K562 (cell line): Measurements from ENCODE around the gene CEL. TPM values are rescaled to one million over a fixed set of nuclear protein-coding genes. Genes with fewer than 3 reads are reported as not detected.

Experiments
- CHD4 ChIP-seq: fragments of 200-600 bp; sonication (generic); IDR thresholded peaks from 3 replicates; pipeline ENCODE4 v1.6.1; 2012; ENCODE audit warnings: low read depth, mild to moderate bottlenecking, mixed read lengths, low read length, inconsistent platforms; ENCODE audit not compliant: insufficient read depth, insufficient replicate concordance, poor library complexity, severe bottlenecking
- DIDO1 ChIP-seq: fragments of 450-650 bp; IDR thresholded peaks from 2 replicates; pipeline ENCODE4 v1.6.1; 2016; ENCODE audit warnings: low read depth, missing biosample characterization, missing genetic modification characterization
- ETS2 ChIP-seq: IDR thresholded peaks from 2 replicates; pipeline ENCODE4 v1.6.1; 2016; ENCODE audit warnings: borderline replicate concordance, missing genetic modification characterization, mild to moderate bottlenecking, moderate library complexity, missing compliant biosample characterization; ENCODE audit not compliant: poor library complexity, severe bottlenecking
- ETV5 ChIP-seq: sonication (generic); formaldehyde crosslinking; IDR thresholded peaks from 2 replicates; pipeline ENCODE4 v1.4.0; 2020; ENCODE audit warnings: low read depth, mild to moderate bottlenecking, missing genetic modification reagents
- ILK ChIP-seq: fragments of 450-650 bp; IDR thresholded peaks from 2 replicates; pipeline ENCODE4 v1.6.1; 2016; ENCODE audit warnings: missing genetic modification characterization, low read depth, mild to moderate bottlenecking, missing compliant biosample characterization, moderate library complexity, borderline replicate concordance
- RB1 ChIP-seq: fragments of 450-650 bp; IDR thresholded peaks from 2 replicates; pipeline ENCODE4 v1.6.1; 2017; ENCODE audit warnings: low read depth, mild to moderate bottlenecking
- SLC30A9 ChIP-seq: fragments of 250-450 bp; sonication (Bioruptor Pico); IDR thresholded peaks from 2 replicates; pipeline ENCODE4 v1.8.0; 2022; ENCODE audit warnings: mild to moderate bottlenecking, moderate library complexity
- SMARCB1 ChIP-seq: IDR thresholded peaks from 2 replicates; pipeline ENCODE4 v1.6.1; 2011; ENCODE audit warnings: improper control_type of control experiment, low read depth; ENCODE audit not compliant: insufficient read length
- STAT5A ChIP-seq: IDR thresholded peaks from 2 replicates; pipeline ENCODE4 v1.6.1; 2012; ENCODE audit warnings: low read length, inconsistent platforms, borderline replicate concordance
- TAF1 ChIP-seq: IDR thresholded peaks from 2 replicates; pipeline ENCODE4 v1.6.1; 2011; ENCODE audit warnings: mild to moderate bottlenecking, low read length, moderate library complexity; ENCODE audit not compliant: insufficient read depth, control insufficient read depth, severe bottlenecking; ENCODE audit errors: extremely low read depth
- TBL1XR1 ChIP-seq, 2 experiments: IDR thresholded peaks; 2 replicates each; pipeline ENCODE4 v1.6.1; 2012; ENCODE audit warnings: improper control_type of control experiment in 2 of 2, low read length in 2 of 2, mild to moderate bottlenecking in 1 of 2
- ZKSCAN1 ChIP-seq: fragments of 150-350 bp; IDR thresholded peaks from 2 replicates; pipeline ENCODE4 v1.6.1; 2016; ENCODE audit warnings: low read depth, low read length
- ZNF551 ChIP-seq: fragments of 250-450 bp; sonication (Bioruptor Pico); IDR thresholded peaks from 2 replicates; pipeline ENCODE4 v1.5.0; 2021; ENCODE audit warnings: mild to moderate bottlenecking, moderate library complexity
- ZNF76 ChIP-seq: fragments of 250-450 bp; sonication (Bioruptor Pico); IDR thresholded peaks from 2 replicates; pipeline ENCODE4 v1.4.0; 2020; ENCODE audit warnings: mild to moderate bottlenecking, moderate library complexity, borderline replicate concordance
- ZSCAN29 ChIP-seq: fragments of 450-650 bp; IDR thresholded peaks from 2 replicates; pipeline ENCODE4 v1.6.1; 2017
- polyA plus RNA-seq, 8 experiments: library from polyadenylated mRNA; depleted of rRNA in 4 of 8; stranded (reverse) in 5 of 8; unstranded in 3 of 8; fragments of >200 nt; fragmentation: Nextera tagmentation in 2 of 8; fragmentation: Illumina TruSeq in 1 of 8; extraction: Ambion mirVana in 2 of 8; extraction: Trizol in 1 of 8; gene quantifications; 2 replicates each; pipeline versions ENCODE4 v1.2.1 to v1.2.3, GENCODE V29; 2011 to 2014; ENCODE audit warnings: inconsistent platforms in 1 of 8, missing spikeins in 1 of 8
- total RNA-seq, 7 experiments: library from RNA; depleted of rRNA in 6 of 7; stranded (reverse); fragments of >200 nt in 6 of 7; fragmentation: Illumina TruSeq in 2 of 7; extraction: Trizol in 2 of 7; gene quantifications; 2 replicates each; pipeline versions ENCODE4 v1.2.1 to v1.2.3, GENCODE V29; 2011 to 2021; ENCODE audit warnings: low replicate concordance in 1 of 7
- TF ChIP-seq, protein P1 (sequence below): fragments of 250-450 bp; sonication (Bioruptor Pico); IDR thresholded peaks from 2 replicates; pipeline ENCODE4 v1.8.0; 2021; ENCODE audit warnings: moderate library complexity, mild to moderate bottlenecking, inconsistent platforms
- TF ChIP-seq, protein P2 (sequence below): sonication (generic); formaldehyde crosslinking; IDR thresholded peaks from 2 replicates; pipeline ENCODE4 v1.8.1; 2023; ENCODE audit warnings: mild to moderate bottlenecking, missing genetic modification reagents
- TF ChIP-seq, protein P3 (sequence below): fragments of 150-350 bp; IDR thresholded peaks from 2 replicates; pipeline ENCODE4 v1.6.1; 2014; ENCODE audit warnings: low read depth, mild to moderate bottlenecking, low read length, borderline replicate concordance
- TF ChIP-seq, protein P4 (sequence below): IDR thresholded peaks from 2 replicates; pipeline ENCODE4 v1.6.1; 2011; ENCODE audit not compliant: insufficient read length; ENCODE audit errors: extremely low read depth

The CEL gene
- total and polyA plus RNA-seq, 9 of the 15 experiments (the other 6 are each of a cell fraction or from before 2014, with no cell fraction given), result 0.09 to 3.0 (median 0.51) TPM; not detected in 2

DNA sequence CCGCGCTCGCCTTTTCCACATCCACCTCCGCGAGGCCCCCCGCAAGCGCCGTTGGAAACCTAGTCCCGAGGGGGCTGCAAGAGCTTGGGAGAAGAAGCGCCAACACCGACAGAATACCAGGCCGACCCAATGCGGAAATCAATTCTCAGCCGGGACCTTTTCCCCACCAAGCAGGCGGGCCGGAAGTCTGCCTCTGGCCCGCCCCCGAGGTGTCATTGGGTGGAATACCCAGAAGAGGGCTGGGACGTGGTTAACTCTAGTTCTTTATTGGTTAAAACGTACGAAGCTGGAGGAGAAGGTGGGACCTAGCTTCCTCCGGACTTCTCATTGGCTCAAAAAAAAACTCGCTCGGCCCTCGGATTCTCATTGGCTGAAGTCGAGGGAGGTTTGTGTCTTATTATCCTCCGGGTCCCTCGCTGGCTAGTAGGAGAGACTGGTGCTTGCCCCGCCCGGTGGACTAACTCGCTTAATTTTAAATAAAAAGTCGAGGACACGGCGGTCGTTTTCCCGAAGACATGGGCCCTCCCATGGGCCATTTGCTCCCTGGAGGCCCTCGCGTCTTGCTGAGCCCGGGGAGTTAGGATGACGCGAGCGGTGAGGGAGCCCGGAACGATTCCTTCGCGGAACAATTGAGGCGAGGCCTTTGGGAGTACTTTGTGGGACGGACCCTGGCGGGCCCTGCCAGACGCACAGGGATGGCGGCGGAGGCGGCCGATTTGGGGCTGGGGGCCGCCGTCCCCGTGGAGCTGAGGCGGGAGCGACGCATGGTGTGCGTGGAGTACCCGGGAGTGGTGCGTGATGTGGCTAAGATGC, 31.3 kb upstream of the CEL start, which contains the start of gene GTF3C5 (continued):
- peak; percentile 82 for TF ChIP-seq ZKSCAN1
- no peak for TF ChIP-seq ZNF551 (CRISPR knock-in tag)
- TF ChIP-seq CHD4, result no peak
- peak; percentile 99 for TF ChIP-seq TAF1
- no peak for TF ChIP-seq ETS2 (tag)
- peak; percentile 98 for TF ChIP-seq DIDO1 (tag)
- TF ChIP-seq, protein P1, sequence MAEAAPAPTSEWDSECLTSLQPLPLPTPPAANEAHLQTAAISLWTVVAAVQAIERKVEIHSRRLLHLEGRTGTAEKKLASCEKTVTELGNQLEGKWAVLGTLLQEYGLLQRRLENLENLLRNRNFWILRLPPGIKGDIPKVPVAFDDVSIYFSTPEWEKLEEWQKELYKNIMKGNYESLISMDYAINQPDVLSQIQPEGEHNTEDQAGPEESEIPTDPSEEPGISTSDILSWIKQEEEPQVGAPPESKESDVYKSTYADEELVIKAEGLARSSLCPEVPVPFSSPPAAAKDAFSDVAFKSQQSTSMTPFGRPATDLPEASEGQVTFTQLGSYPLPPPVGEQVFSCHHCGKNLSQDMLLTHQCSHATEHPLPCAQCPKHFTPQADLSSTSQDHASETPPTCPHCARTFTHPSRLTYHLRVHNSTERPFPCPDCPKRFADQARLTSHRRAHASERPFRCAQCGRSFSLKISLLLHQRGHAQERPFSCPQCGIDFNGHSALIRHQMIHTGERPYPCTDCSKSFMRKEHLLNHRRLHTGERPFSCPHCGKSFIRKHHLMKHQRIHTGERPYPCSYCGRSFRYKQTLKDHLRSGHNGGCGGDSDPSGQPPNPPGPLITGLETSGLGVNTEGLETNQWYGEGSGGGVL (CRISPR knock-in tag), result no peak
- TF ChIP-seq, protein P2, sequence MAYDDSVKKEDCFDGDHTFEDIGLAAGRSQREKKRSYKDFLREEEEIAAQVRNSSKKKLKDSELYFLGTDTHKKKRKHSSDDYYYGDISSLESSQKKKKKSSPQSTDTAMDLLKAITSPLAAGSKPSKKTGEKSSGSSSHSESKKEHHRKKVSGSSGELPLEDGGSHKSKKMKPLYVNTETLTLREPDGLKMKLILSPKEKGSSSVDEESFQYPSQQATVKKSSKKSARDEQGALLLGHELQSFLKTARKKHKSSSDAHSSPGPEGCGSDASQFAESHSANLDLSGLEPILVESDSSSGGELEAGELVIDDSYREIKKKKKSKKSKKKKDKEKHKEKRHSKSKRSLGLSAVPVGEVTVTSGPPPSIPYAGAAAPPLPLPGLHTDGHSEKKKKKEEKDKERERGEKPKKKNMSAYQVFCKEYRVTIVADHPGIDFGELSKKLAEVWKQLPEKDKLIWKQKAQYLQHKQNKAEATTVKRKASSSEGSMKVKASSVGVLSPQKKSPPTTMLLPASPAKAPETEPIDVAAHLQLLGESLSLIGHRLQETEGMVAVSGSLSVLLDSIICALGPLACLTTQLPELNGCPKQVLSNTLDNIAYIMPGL (CRISPR knock-in tag), result peak; percentile 42
- no peak for TF ChIP-seq ZNF76 (CRISPR knock-in tag)
- TF ChIP-seq TBL1XR1 (IDR thresholded peaks at IDR 0.05; ENCODE audit: low read length in 2 of 2), result peak in 1 of 2 experiments; percentile 83; a peak in 1 of 4 replicates
- TF ChIP-seq, protein P3, sequence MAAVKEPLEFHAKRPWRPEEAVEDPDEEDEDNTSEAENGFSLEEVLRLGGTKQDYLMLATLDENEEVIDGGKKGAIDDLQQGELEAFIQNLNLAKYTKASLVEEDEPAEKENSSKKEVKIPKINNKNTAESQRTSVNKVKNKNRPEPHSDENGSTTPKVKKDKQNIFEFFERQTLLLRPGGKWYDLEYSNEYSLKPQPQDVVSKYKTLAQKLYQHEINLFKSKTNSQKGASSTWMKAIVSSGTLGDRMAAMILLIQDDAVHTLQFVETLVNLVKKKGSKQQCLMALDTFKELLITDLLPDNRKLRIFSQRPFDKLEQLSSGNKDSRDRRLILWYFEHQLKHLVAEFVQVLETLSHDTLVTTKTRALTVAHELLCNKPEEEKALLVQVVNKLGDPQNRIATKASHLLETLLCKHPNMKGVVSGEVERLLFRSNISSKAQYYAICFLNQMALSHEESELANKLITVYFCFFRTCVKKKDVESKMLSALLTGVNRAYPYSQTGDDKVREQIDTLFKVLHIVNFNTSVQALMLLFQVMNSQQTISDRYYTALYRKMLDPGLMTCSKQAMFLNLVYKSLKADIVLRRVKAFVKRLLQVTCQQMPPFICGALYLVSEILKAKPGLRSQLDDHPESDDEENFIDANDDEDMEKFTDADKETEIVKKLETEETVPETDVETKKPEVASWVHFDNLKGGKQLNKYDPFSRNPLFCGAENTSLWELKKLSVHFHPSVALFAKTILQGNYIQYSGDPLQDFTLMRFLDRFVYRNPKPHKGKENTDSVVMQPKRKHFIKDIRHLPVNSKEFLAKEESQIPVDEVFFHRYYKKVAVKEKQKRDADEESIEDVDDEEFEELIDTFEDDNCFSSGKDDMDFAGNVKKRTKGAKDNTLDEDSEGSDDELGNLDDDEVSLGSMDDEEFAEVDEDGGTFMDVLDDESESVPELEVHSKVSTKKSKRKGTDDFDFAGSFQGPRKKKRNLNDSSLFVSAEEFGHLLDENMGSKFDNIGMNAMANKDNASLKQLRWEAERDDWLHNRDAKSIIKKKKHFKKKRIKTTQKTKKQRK, result peak; percentile 93
- TF ChIP-seq ILK (tag), result no peak
- no peak for TF ChIP-seq ZSCAN29
- no peak for TF ChIP-seq SLC30A9
- TF ChIP-seq ETV5, result peak; percentile 22; the same call in 1 of the 2 replicates
- peak; percentile 99 for TF ChIP-seq RB1
- no peak for TF ChIP-seq STAT5A
- TF ChIP-seq, protein P4, sequence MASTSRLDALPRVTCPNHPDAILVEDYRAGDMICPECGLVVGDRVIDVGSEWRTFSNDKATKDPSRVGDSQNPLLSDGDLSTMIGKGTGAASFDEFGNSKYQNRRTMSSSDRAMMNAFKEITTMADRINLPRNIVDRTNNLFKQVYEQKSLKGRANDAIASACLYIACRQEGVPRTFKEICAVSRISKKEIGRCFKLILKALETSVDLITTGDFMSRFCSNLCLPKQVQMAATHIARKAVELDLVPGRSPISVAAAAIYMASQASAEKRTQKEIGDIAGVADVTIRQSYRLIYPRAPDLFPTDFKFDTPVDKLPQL, result no peak
- TF ChIP-seq SMARCB1, result no peak
